Body of pancreas (tissue), 4 donors: ENCODE data around the gene MEFV.

ENCODE experiments used
- CTCF ChIP-seq, 7 experiments: fragments of 450-650 bp in 4 of 7; fragments of 200-600 bp in 3 of 7; sonication (generic) in 3 of 7; IDR thresholded peaks; one replicate each; pipeline ENCODE4 v1.5.1; 2016 to 2019; ENCODE audit warnings: antibody characterized with exemption in 7 of 7
- POLR2A ChIP-seq, 3 donors: fragments of 450-650 bp; IDR thresholded peaks; one replicate each; pipeline ENCODE4 v1.6.1; 2016; ENCODE audit warnings: antibody characterized with exemption in 3 of 3, mild to moderate bottlenecking in 2 of 3

DNA sequence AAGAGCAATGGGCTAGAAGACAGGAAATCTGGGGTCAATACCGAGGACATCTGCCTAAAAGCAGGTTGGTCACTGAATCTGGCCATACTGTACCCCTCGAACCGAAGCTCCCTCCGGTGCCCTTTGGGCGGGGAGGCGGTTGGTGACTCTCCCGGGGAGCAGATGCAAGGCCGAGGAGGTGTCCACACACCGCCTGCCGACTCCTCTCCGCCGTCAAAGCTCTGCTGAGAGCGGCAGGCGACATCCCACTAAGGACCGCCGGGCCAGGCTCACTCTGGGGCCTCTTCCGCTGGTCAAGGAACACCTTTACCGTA, 21.9 kb downstream of the MEFV start:
- TF ChIP-seq CTCF (IDR thresholded peaks at IDR 0.05) (no peak), POLR2A (IDR thresholded peaks at IDR 0.05) (no peak)
